ENCODE data around the gene TRAFD1.
"Not testable (repeated sequence)": the region's sequence is repeated elsewhere in the genome, so short reads cannot be mapped to it uniquely, and the experiment has no call there.

TRAFD1 gene

GRCh38 chr12:112108202-112109079 lies 16.9 kb upstream of the TRAFD1 start, which contains the start of gene NAA25:
Gene NAA25, minus strand, starts transcription at chr12:112108783. Its CDS starts 10 bp downstream, at chr12:112108773.
- no peak for TF ChIP-seq CTCF (IDR thresholded peaks at IDR 0.05; ENCODE audit: insufficient read depth, low read depth, low read length, missing control alignments)

GRCh38 chr12:112110787-112111662 lies 14.3 kb upstream of the TRAFD1 start:
- H3K4me3 ChIP-seq (ENCODE audit: low read length); DNase-seq (ENCODE audit: low read depth): not testable (repeated sequence)

More at GRCh38 chr12:112108202-112109079, 16.9 kb upstream of the TRAFD1 start, which contains the start of gene NAA25:
- DNase-seq (ENCODE audit: low read depth): peak; percentile 85
- H3K4me3 ChIP-seq (ENCODE audit: low read length): peak within 1 kb of the TSS; percentile 96

GRCh38 chr12:112111931-112112330 lies 13.4 kb upstream of the TRAFD1 start:
- no peak overlapping the region for H3K4me3 ChIP-seq (ENCODE audit: low read length)
- TF ChIP-seq CTCF (IDR thresholded peaks at IDR 0.05; ENCODE audit: insufficient read depth, low read depth, low read length, missing control alignments): no peak
- no peak for DNase-seq (ENCODE audit: low read depth)

GRCh38 chr12:112112409-112113133 lies 12.8 kb upstream of the TRAFD1 start:
- H3K4me3 ChIP-seq (ENCODE audit: low read length): no peak overlapping the region
- peak; percentile 95 for DNase-seq (ENCODE audit: low read depth)
- peak; percentile 51 for TF ChIP-seq CTCF (IDR thresholded peaks at IDR 0.05; ENCODE audit: insufficient read depth, low read depth, low read length, missing control alignments)

GRCh38 chr12:112115259-112116045 lies 9.9 kb upstream of the TRAFD1 start:
- no peak for DNase-seq (ENCODE audit: low read depth)
- TF ChIP-seq CTCF (IDR thresholded peaks at IDR 0.05; ENCODE audit: insufficient read depth, low read depth, low read length, missing control alignments): no peak

GRCh38 chr12:112116232-112117060 lies 8.9 kb upstream of the TRAFD1 start:
- H3K4me3 ChIP-seq (ENCODE audit: low read length): no peak overlapping the region
- TF ChIP-seq CTCF (IDR thresholded peaks at IDR 0.05; ENCODE audit: insufficient read depth, low read depth, low read length, missing control alignments): no peak
- peak; percentile 62 for DNase-seq (ENCODE audit: low read depth)

More at GRCh38 chr12:112115259-112116045, 9.9 kb upstream of the TRAFD1 start:
- H3K4me3 ChIP-seq (ENCODE audit: low read length): no peak overlapping the region

All from epithelial cell of esophagus (primary cell).